ENCODE data around the gene KRT84. TPM values are rescaled to one million over a fixed set of nuclear protein-coding genes. Genes with fewer than 3 reads are reported as not detected.

The KRT84 gene
- total and polyA plus RNA-seq, 9 of the 15 experiments (the other 6 are each of a cell fraction or from before 2014, with no cell fraction given), result not detected

DNA sequence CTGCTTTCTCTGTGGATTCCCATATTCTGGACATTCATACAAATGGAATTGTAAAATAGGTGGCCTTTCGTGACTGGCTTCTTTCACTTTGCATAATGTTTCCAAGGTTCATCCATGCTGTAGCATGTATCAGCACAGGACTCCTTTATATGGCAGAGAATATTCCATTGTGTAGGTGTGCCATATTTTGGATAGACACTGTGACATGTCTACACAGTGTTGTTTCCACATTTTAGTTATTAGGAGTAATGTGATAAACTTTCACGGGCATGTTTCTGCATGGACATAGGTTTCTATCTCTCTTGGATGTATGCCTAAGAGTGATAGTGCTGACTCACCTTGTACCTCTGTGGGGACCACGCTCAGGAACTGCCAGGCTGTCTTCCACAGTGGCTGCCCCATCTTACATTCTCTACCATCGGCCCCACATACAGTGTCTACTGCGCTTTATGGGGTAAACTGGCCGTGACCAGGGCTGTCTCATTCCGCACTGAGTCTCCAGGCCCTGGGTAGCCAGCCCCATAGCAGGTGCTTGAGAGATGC lies 7.1 kb upstream of the KRT84 start:
- H2AFZ ChIP-seq (ENCODE audit: low read depth, low read length), result no peak overlapping the region
- BruUV-seq (replicated peaks), result no TSS peak
- H3K9ac ChIP-seq (ENCODE audit: insufficient read depth in 1 of 2, low read depth in 2 of 2, low read length in 2 of 2), result no peak overlapping the region
- 2% methylated on average over 7 of the region's 7 CpGs for WGBS (ENCODE audit: insufficient coverage, low coverage, missing lambda C conversion rate)
- intact Hi-C loops (cut with micrococcal nuclease), result no loop called here
- H3K4me1 ChIP-seq (replicated peaks in 1 of 2; ENCODE audit: control insufficient read depth in 2 of 2, insufficient read depth in 2 of 2, low read length in 2 of 2), result no peaks in the 10 kb centered on the region
- POLR2A ChIA-PET, result no interaction called here
- in situ Hi-C loops (cut with MboI), result no loop called here
- H3K9me1 ChIP-seq (ENCODE audit: control insufficient read depth, insufficient read depth, low read length), result no peaks in the 10 kb centered on the region
- H3K36me3 ChIP-seq (ENCODE audit: control insufficient read depth, insufficient read depth, low read length), result no peaks in the 10 kb centered on the region
- H4K20me1 ChIP-seq (replicated peaks; ENCODE audit: control insufficient read depth, insufficient read depth, low read length), result 0 out of 2 replicates have a peak, but pooled peaks cover 4% of the 10 kb centered on the region
- peaks cover 0 to 39% of the 10 kb centered on the region in 2 experiments; a peak in 2 of 5 replicates for H3K27me3 ChIP-seq (ENCODE audit: control insufficient read depth in 2 of 2, insufficient read depth in 2 of 2, low read length in 2 of 2)
- no peak overlapping the region for H3K27ac ChIP-seq (ENCODE audit: extremely low read depth, low read depth, low read length)
- no peak for FAIRE-seq
- H3K4me2 ChIP-seq (ENCODE audit: insufficient read depth, low read length), result no peak overlapping the region
- no peak overlapping the region for H3K4me3 ChIP-seq
- DNase-seq (ENCODE audit: extremely low read depth in 1 of 4, low spot score in 3 of 4), result no peak
- no peaks in the 10 kb centered on the region for H3K9me3 ChIP-seq (replicated peaks; ENCODE audit: control insufficient read depth, insufficient read depth, low read depth, low read length)
- CTCF ChIA-PET (ENCODE audit: low intra/inter-chr PET ratio), result interaction anchor here (0.6 kb wide), 1 partner anchor 236 kb away, joined by 4 read pairs; no protein-coding TSS in a partner anchor
- ATAC-seq, result no peak
- H3K79me2 ChIP-seq (ENCODE audit: control insufficient read depth, insufficient read depth, low read length), result no peaks in the 10 kb centered on the region
- peak; percentile 16; the same call in 1 of the 2 replicates for TF ChIP-seq MAFK (IDR thresholded peaks at IDR 0.05; ENCODE audit: low read length)
- no peak for TF ChIP-seq POU5F1 (IDR thresholded peaks at IDR 0.05; ENCODE audit: borderline replicate concordance, low read depth, low read length, partially characterized antibody)
- TF ChIP-seq ZNF316 (IDR thresholded peaks at IDR 0.05), result peak; percentile 58; the same call in 1 of the 2 replicates
- TF ChIP-seq MAFF (IDR thresholded peaks at IDR 0.05; ENCODE audit: low read length), result 0 out of 2 replicates have a peak, but pooled peaks have one; percentile 10
- TF ChIP-seq C11orf30 (IDR thresholded peaks at IDR 0.05; ENCODE audit: low read depth), result peak; percentile 56; the same call in 1 of the 2 replicates
- TF ChIP-seq ZNF444 (CRISPR knock-in tag; IDR thresholded peaks at IDR 0.05), result no peak
- peak; percentile 52 for TF ChIP-seq NFE2 (IDR thresholded peaks at IDR 0.05; ENCODE audit: low read depth)
- TF ChIP-seq ZFP36 (IDR thresholded peaks at IDR 0.05; ENCODE audit: low read depth, low read length, partially characterized antibody), result no peak
- TF ChIP-seq MAFG (tag; conservative IDR thresholded peaks at IDR 0.05), result peak; percentile 50
